Keratinocyte (primary cell): Measurements from ENCODE around the gene SLIT3.

Experiments
- EZH2 ChIP-seq: IDR thresholded peaks from one replicate; pipeline ENCODE4 v1.6.1; 2012; ENCODE audit warnings: inconsistent platforms, mild to moderate bottlenecking, low read length, moderate library complexity
- TF ChIP-seq, protein P1 (sequence below), 3 experiments: IDR thresholded peaks in 1 of 3; conservative IDR thresholded peaks in 1 of 3; optimal IDR thresholded peaks in 1 of 3; 2 replicates in 2 of 3; 3 replicates in 1 of 3; pipeline versions ENCODE3 to v1.5.1; 2011; ENCODE audit warnings: low read length in 3 of 3, mild to moderate bottlenecking in 3 of 3, moderate library complexity in 2 of 3, control low read depth in 1 of 3, inconsistent platforms in 1 of 3; ENCODE audit not compliant: insufficient read depth in 2 of 3; ENCODE audit errors: extremely low read depth in 1 of 3

DNA sequence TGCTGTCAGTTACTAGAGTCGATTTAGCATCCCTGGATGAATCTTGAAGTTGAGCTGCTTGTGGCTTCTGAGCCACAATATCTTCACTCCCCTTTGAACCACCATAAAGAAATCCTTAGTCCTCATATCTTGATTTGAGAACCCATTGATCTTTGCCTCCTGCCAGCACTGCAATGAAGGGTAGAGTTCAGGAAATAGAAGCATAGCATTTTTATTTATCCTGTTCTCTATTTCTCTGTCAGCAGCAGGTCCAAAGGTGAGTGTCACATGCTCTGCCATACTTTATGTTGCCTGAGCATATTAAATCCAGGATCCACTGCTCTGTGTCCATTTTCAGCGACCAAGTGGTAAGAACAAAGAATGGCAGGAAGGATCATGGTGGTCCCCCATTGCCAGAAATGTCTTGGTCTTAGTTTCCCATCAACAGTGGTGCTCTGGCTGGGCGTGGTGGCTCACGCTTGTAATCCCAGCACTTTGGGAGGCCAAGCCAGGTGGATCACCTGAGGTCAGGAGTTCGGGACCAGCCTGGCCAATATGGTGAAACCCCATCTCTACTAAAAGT lies 641.6 kb downstream of the SLIT3 start:
- TF ChIP-seq, protein P1, sequence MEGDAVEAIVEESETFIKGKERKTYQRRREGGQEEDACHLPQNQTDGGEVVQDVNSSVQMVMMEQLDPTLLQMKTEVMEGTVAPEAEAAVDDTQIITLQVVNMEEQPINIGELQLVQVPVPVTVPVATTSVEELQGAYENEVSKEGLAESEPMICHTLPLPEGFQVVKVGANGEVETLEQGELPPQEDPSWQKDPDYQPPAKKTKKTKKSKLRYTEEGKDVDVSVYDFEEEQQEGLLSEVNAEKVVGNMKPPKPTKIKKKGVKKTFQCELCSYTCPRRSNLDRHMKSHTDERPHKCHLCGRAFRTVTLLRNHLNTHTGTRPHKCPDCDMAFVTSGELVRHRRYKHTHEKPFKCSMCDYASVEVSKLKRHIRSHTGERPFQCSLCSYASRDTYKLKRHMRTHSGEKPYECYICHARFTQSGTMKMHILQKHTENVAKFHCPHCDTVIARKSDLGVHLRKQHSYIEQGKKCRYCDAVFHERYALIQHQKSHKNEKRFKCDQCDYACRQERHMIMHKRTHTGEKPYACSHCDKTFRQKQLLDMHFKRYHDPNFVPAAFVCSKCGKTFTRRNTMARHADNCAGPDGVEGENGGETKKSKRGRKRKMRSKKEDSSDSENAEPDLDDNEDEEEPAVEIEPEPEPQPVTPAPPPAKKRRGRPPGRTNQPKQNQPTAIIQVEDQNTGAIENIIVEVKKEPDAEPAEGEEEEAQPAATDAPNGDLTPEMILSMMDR (optimal IDR thresholded peaks at IDR 0.05 in 1 of 3, IDR thresholded peaks at IDR 0.05 in 1 of 3, conservative IDR thresholded peaks at IDR 0.05 in 1 of 3; ENCODE audit: extremely low read depth in 1 of 3, insufficient read depth in 2 of 3, low read length in 3 of 3): no peak
- no peak for TF ChIP-seq EZH2
